Measurements from ENCODE around the gene KIF26B. TPM values are rescaled to one million over a fixed set of nuclear protein-coding genes. Genes with fewer than 3 reads are reported as not detected.
A peak's percentile ranks its signal among the peaks of the same experiment; 100 is the strongest.

The KIF26B gene
- total RNA-seq, 1 donor from 2014 or later, result 3.4 TPM

DNA sequence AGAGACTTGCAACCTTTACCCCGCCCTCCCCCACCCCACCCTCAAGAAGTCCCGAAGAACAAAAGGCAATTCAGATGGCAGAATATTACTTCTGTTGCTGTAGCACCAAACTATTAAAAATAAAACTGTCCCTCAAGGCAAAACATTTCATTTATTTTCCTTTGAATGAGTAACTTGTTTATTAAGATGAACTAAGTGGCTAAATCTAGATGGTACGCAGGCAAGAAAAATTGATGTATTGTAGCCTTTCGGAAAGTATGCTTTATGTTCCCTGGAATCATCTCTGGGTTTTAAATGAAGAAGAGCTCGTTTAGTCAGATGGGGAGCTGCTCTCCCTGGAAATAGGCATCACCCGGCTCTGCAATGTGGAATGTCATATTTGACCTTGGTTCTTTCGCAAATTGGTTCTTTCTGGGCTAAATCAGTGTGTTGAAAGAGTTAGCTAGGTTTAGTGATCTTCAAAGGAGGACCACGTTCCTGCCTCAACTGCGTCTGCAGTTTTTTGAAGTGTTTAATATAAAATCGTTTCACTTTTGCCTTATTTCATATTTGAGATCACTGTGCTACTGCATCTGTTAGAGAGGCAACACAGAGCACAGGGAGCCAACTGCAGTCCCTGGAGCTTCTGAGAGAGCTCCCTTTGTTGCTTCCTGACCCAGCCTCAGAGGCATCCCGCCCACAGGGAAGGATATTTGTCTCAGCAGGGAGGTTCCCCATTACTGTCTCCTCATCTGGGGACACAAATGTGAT, 61.8 kb downstream of the KIF26B start:
- H3K36me3 ChIP-seq, result no peaks in the 10 kb centered on the region
- no peak for DNase-seq
- ATAC-seq, result no peak
- H3K4me3 ChIP-seq, result no peak overlapping the region
- no peak overlapping the region for H3K27ac ChIP-seq
- no peaks in the 10 kb centered on the region for H3K27me3 ChIP-seq
- H3K9me3 ChIP-seq, result no peaks in the 10 kb centered on the region
- TF ChIP-seq, protein P1, sequence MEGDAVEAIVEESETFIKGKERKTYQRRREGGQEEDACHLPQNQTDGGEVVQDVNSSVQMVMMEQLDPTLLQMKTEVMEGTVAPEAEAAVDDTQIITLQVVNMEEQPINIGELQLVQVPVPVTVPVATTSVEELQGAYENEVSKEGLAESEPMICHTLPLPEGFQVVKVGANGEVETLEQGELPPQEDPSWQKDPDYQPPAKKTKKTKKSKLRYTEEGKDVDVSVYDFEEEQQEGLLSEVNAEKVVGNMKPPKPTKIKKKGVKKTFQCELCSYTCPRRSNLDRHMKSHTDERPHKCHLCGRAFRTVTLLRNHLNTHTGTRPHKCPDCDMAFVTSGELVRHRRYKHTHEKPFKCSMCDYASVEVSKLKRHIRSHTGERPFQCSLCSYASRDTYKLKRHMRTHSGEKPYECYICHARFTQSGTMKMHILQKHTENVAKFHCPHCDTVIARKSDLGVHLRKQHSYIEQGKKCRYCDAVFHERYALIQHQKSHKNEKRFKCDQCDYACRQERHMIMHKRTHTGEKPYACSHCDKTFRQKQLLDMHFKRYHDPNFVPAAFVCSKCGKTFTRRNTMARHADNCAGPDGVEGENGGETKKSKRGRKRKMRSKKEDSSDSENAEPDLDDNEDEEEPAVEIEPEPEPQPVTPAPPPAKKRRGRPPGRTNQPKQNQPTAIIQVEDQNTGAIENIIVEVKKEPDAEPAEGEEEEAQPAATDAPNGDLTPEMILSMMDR (IDR thresholded peaks at IDR 0.05), result no peak
- intact Hi-C loops (cut with DNase I), result no loop called here
- H3K4me1 ChIP-seq, result no peaks in the 10 kb centered on the region

DNA sequence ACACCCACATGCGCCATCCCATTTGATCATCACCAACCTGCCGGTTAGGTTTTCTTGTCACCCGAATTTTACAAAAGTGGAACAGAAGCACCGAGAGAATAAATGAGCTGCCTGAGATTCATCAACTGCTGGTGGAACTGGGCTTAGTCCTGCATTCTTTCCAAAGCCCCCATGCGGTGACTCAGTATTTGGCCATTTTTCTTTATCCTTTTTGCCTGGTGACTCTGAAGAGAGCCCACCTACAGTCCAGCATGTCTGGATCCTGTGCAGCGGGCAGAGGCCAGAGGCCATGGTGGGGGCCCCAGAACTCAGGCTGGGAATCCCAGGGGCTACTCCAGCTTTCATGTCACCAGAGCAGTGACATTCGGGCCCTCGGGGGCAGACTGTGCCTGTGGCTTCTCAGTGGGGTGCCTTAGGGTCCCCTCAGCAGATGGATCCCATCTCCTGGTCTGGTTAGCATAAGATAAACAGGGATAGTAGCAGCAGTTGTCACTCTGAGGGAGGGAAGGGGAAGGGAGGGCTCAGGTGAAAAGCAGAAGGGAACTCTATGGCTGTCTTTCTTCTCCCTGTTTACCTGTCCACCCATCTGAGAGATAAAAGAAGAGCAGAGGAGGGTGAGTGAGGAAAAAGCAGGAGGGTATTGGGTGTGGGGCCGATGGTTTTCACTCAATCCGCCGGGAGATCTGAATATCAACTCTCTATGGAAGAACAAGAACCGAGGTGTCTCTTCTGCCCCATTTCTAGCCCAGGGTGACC, 63.2 kb downstream of the KIF26B start:
- intact Hi-C loops (cut with DNase I), result no loop called here
- Histone ChIP-seq H3K27ac (no peak overlapping the region), H3K36me3 (no peaks in the 10 kb centered on the region), H3K4me3 (no peak overlapping the region), H3K9me3 (no peaks in the 10 kb centered on the region), H3K27me3 (no peaks in the 10 kb centered on the region), H3K4me1 (no peaks in the 10 kb centered on the region)
- ATAC-seq, result no peak
- no peak for DNase-seq
- TF ChIP-seq, protein P1 (IDR thresholded peaks at IDR 0.05), result no peak

DNA sequence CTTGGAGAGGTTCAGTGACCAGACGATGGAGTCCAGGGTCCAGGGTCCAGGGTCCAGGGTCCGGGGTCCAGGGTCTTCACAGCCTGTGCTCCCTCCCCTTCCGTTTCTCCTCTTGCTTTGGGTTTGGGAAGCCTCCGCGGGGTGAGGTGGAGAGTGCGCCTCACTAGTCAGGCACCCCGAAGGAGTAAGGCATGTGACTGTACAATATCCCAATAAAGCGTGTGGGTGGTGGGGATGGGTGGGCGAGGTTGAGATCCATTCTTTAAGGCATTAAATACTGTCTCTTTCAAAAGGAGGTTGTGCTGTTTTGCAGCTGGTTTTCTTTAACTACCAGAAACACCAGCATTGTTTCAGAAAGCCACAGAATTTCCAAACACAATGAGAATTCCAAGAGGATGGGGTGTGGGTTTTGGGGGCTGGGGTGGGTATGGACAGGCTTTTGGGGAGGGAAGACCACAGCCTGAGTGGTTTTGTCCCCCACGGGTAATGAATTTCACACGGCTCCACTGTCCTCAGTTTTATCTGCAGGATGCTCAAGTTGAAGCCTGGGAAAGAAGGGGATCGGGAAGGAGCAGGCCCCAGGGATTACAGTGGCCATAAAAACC, 65.7 kb downstream of the KIF26B start:
- no peaks in the 10 kb centered on the region for H3K9me3 ChIP-seq
- H3K27me3 ChIP-seq, result no peaks in the 10 kb centered on the region
- no peak for DNase-seq
- intact Hi-C loops (cut with DNase I), result no loop called here
- no peak overlapping the region for H3K27ac ChIP-seq
- H3K4me3 ChIP-seq, result no peak overlapping the region
- H3K4me1 ChIP-seq, result no peaks in the 10 kb centered on the region
- no peak for ATAC-seq
- TF ChIP-seq, protein P1 (IDR thresholded peaks at IDR 0.05), result no peak
- no peaks in the 10 kb centered on the region for H3K36me3 ChIP-seq

DNA sequence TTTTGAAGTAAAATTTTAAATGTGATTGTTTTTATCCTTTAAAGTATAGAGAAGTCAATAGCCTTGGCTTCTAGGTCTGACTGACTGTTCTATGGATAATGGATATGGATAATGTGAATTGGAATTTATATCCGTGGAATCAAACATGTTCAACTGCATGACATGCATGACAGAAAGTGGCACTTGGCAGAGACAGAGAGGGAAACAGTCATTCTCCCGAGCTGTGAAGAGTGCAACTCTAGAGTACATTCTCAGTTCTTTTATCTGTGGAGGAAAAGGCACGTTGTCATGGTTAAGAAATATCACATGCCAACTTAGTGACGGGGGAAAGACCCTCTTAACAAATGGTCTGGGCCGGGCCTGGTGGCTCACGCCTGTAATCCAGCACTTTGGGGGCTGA, 67.0 kb downstream of the KIF26B start:
- H3K4me1 ChIP-seq, result no peaks in the 10 kb centered on the region
- TF ChIP-seq, protein P1 (IDR thresholded peaks at IDR 0.05), result no peak
- no peaks in the 10 kb centered on the region for H3K9me3 ChIP-seq
- no peak overlapping the region for H3K27ac ChIP-seq
- ATAC-seq (no peak), DNase-seq (peak; percentile 15)
- no peak overlapping the region for H3K4me3 ChIP-seq
- H3K27me3 ChIP-seq, result no peaks in the 10 kb centered on the region
- intact Hi-C loops (cut with DNase I), result no loop called here
- no peaks in the 10 kb centered on the region for H3K36me3 ChIP-seq

DNA sequence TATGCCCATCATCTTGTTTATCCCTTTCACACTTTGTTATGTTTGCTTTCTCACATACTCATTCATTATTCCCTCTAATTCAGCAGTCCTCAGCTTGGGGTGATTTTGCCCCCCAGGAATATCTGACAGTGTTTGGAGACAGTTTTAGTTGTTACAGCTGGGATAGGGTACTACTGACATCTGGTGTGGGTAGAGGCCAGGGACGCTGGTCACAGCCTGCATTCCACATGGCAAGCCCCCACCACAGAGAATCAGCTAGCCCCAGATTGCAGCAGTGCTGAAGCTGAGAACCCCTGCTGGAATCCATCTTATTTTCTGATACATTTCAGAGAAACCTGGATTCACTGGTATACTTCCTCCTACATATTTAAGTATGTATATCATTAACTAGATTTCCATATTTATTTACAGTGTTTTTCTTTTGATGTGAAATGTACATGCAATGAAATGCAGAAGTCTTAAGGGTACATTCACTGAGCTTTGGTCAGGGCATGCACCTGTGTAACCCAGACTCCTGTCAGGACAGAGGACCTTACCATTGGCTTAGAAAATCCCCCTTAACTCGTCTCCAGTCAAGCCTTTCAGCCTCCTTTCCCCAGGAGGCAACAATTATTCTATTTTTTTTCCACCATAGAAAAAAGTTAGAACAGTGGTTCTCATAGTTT, 68.3 kb downstream of the KIF26B start:
- H3K9me3 ChIP-seq, result no peaks in the 10 kb centered on the region
- H3K36me3 ChIP-seq, result no peaks in the 10 kb centered on the region
- H3K27me3 ChIP-seq, result no peaks in the 10 kb centered on the region
- H3K27ac ChIP-seq, result no peak overlapping the region
- H3K4me3 ChIP-seq, result no peak overlapping the region
- ATAC-seq, result no peak
- no peaks in the 10 kb centered on the region for H3K4me1 ChIP-seq
- intact Hi-C loops (cut with DNase I), result no loop called here
- DNase-seq, result no peak
- TF ChIP-seq, protein P1 (IDR thresholded peaks at IDR 0.05), result no peak

All from upper lobe of right lung (tissue), 1 donor.